WTC11 (cell line): ENCODE results near the gene PPP6R3. TPM values are rescaled to one million over a fixed set of nuclear protein-coding genes. Genes with fewer than 3 reads are reported as not detected.

Source experiments
- ATAC-seq: fragments of 200-7000 bp; cut with Tn5 transposase; 2 replicates; pipeline ENCODE4 v1.10.0; 2021; ENCODE audit warnings: mild to moderate bottlenecking, moderate library complexity
- CTCF ChIA-PET: fragments of 300-600 bp; sonication (Branson Sonifier 250); formaldehyde crosslinking; loops from one replicate; lab custom pipeline; 2021; ENCODE audit warnings: antibody characterized with exemption; lab: Charles Lee
- POLR2A ChIA-PET: fragments of 350-600 bp; sonication (Branson Sonifier 250); formaldehyde crosslinking; loops from one replicate; lab custom pipeline; 2021; ENCODE audit warnings: antibody characterized with exemption; lab: Charles Lee
- DNase-seq: peaks from one replicate; pipeline ENCODE4 v3.0.0; 2021; ENCODE audit warnings: low spot score
- H3K27ac Mint-ChIP-seq: 2 replicates; pipeline ENCODE4 v1.8.0; 2021; ENCODE audit warnings: mixed read lengths
- H3K27me3 Mint-ChIP-seq: 2 replicates; pipeline ENCODE4 v1.8.0; 2021; ENCODE audit warnings: low read depth, mild to moderate bottlenecking, moderate library complexity, mixed read lengths
- H3K36me3 Mint-ChIP-seq: 2 replicates; pipeline ENCODE4 v1.8.0; 2021; ENCODE audit warnings: mixed read lengths
- H3K4me1 Mint-ChIP-seq: 2 replicates; pipeline ENCODE4 v1.8.0; 2022; ENCODE audit warnings: mixed read lengths
- H3K4me3 Mint-ChIP-seq: 2 replicates; pipeline ENCODE4 v1.8.0; 2021; ENCODE audit warnings: mild to moderate bottlenecking, moderate library complexity, mixed read lengths
- H3K9me3 Mint-ChIP-seq: 2 replicates; pipeline ENCODE4 v1.8.0; 2021; ENCODE audit warnings: mixed read lengths
- FOXJ3 ChIP-seq: sonication (generic); formaldehyde crosslinking; IDR thresholded peaks from 2 replicates; pipeline ENCODE4 v1.9.0; 2021; ENCODE audit warnings: missing genetic modification reagents, mild to moderate bottlenecking, borderline replicate concordance
- JAZF1 ChIP-seq: fragments of 250-450 bp; sonication (Bioruptor Pico); IDR thresholded peaks from 2 replicates; pipeline ENCODE4 v1.9.0; 2021; ENCODE audit warnings: moderate library complexity, mild to moderate bottlenecking, inconsistent platforms
- MYBL2 ChIP-seq: sonication (generic); formaldehyde crosslinking; IDR thresholded peaks from 2 replicates; pipeline ENCODE4 v1.8.1; 2023; ENCODE audit warnings: mild to moderate bottlenecking, moderate library complexity, missing genetic modification reagents
- TP53 ChIP-seq: sonication (generic); formaldehyde crosslinking; IDR thresholded peaks from 2 replicates; pipeline ENCODE4 v1.8.1; 2023; ENCODE audit warnings: mild to moderate bottlenecking, missing genetic modification reagents
- ZNF219 ChIP-seq: sonication (generic); formaldehyde crosslinking; IDR thresholded peaks from 2 replicates; pipeline ENCODE4 v1.8.0; 2023; ENCODE audit warnings: missing genetic modification reagents, mild to moderate bottlenecking, borderline replicate concordance
- ZNF317 ChIP-seq: sonication (generic); formaldehyde crosslinking; IDR thresholded peaks from 2 replicates; pipeline ENCODE4 v1.8.1; 2023; ENCODE audit warnings: low read depth, mild to moderate bottlenecking, moderate library complexity, missing genetic modification reagents, borderline replicate concordance
- ZNF416 ChIP-seq: fragments of 250-450 bp; sonication (Bioruptor Pico); IDR thresholded peaks from 2 replicates; pipeline ENCODE4 v1.9.0; 2021; ENCODE audit warnings: mild to moderate bottlenecking, inconsistent platforms
- ZNF423 ChIP-seq: fragments of 250-450 bp; sonication (Bioruptor Pico); IDR thresholded peaks from 2 replicates; pipeline ENCODE4 v2.1.2; 2022; ENCODE audit warnings: mild to moderate bottlenecking, moderate library complexity
- total RNA-seq: library from RNA; stranded (reverse); gene quantifications from 3 replicates; pipeline ENCODE4 v1.2.3, GENCODE V29; 2021
- TF ChIP-seq, protein P1 (sequence below): sonication (generic); formaldehyde crosslinking; IDR thresholded peaks from 2 replicates; pipeline ENCODE4 v1.8.0; 2022; ENCODE audit warnings: mild to moderate bottlenecking, missing genetic modification reagents
- TF ChIP-seq, protein P2 (sequence below): sonication (generic); formaldehyde crosslinking; IDR thresholded peaks from 2 replicates; pipeline ENCODE4 v1.8.0; 2022; ENCODE audit warnings: mild to moderate bottlenecking, missing genetic modification reagents
- TF ChIP-seq, protein P3 (sequence below): fragments of 250-450 bp; sonication (Bioruptor Pico); IDR thresholded peaks from 2 replicates; pipeline ENCODE4 v1.8.0; 2021; ENCODE audit warnings: mild to moderate bottlenecking
- TF ChIP-seq, protein P4 (sequence below): sonication (generic); formaldehyde crosslinking; IDR thresholded peaks from 2 replicates; pipeline ENCODE4 v1.8.0; 2023; ENCODE audit warnings: missing genetic modification reagents
- TF ChIP-seq, protein P5 (sequence below): fragments of 250-450 bp; sonication (Bioruptor Pico); conservative IDR thresholded peaks from 2 replicates; pipeline ENCODE4 v1.9.0; 2021; ENCODE audit warnings: mild to moderate bottlenecking
- TF ChIP-seq, protein P6 (sequence below): sonication (generic); formaldehyde crosslinking; conservative IDR thresholded peaks from 2 replicates; pipeline ENCODE4 v1.8.1; 2022; ENCODE audit warnings: mild to moderate bottlenecking, missing genetic modification reagents
- TF ChIP-seq, protein P7 (sequence below): fragments of 250-450 bp; sonication (Bioruptor Pico); IDR thresholded peaks from 2 replicates; pipeline ENCODE4 v2.1.2; 2022; ENCODE audit warnings: mild to moderate bottlenecking, moderate library complexity
- TF ChIP-seq, protein P8 (sequence below): fragments of 250-450 bp; sonication (Bioruptor Pico); IDR thresholded peaks from 2 replicates; pipeline ENCODE4 v1.9.0; 2021; ENCODE audit warnings: mild to moderate bottlenecking
- TF ChIP-seq, protein P9 (sequence below): sonication (generic); formaldehyde crosslinking; IDR thresholded peaks from 2 replicates; pipeline ENCODE4 v1.8.1; 2023; ENCODE audit warnings: mild to moderate bottlenecking, missing genetic modification reagents, moderate library complexity

The PPP6R3 gene
- total RNA-seq, 1 experiment from 2014 or later, result 138 TPM

DNA sequence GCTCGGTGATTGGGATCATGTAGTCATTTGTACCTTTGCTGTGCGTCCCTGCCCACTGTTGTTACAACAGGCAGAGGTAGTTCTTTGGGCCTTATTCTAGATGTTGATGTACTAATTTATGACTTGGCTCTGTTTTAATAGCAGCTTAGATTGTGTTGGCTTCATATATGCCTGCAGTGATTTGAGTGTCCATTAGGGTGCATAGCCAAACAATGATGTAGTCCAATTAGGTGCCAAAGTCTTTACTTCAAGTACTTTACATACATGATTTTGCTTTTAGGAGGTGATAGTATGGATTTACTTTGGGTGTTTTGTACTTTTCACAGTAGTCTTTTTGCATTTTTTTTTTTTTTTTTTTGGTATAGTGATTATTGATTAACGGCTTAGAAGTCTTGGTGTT lies 46.4 kb downstream of the PPP6R3 start:
- H3K4me1 Mint-ChIP-seq, result peaks cover 59% of the 10 kb centered on the region
- DNase-seq, result no peak
- no peaks in the 10 kb centered on the region for H3K36me3 Mint-ChIP-seq
- H3K4me3 Mint-ChIP-seq, result no peak overlapping the region
- TF ChIP-seq ZNF423 (CRISPR knock-in tag) (no peak), ZNF219 (no peak), TP53 (no peak), ZNF317 (CRISPR knock-in tag) (no peak), JAZF1 (CRISPR knock-in tag) (no peak), ZNF416 (no peak), FOXJ3 (CRISPR knock-in tag) (no peak), MYBL2 (CRISPR knock-in tag) (no peak)
- TF ChIP-seq, protein P1, sequence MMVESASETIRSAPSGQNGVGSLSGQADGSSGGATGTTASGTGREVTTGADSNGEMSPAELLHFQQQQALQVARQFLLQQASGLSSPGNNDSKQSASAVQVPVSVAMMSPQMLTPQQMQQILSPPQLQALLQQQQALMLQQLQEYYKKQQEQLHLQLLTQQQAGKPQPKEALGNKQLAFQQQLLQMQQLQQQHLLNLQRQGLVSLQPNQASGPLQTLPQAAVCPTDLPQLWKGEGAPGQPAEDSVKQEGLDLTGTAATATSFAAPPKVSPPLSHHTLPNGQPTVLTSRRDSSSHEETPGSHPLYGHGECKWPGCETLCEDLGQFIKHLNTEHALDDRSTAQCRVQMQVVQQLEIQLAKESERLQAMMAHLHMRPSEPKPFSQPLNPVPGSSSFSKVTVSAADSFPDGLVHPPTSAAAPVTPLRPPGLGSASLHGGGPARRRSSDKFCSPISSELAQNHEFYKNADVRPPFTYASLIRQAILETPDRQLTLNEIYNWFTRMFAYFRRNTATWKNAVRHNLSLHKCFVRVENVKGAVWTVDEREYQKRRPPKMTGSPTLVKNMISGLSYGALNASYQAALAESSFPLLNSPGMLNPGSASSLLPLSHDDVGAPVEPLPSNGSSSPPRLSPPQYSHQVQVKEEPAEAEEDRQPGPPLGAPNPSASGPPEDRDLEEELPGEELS, result no peak
- TF ChIP-seq, protein P2, sequence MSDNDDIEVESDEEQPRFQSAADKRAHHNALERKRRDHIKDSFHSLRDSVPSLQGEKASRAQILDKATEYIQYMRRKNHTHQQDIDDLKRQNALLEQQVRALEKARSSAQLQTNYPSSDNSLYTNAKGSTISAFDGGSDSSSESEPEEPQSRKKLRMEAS (CRISPR knock-in tag), result no peak
- TF ChIP-seq, protein P3, sequence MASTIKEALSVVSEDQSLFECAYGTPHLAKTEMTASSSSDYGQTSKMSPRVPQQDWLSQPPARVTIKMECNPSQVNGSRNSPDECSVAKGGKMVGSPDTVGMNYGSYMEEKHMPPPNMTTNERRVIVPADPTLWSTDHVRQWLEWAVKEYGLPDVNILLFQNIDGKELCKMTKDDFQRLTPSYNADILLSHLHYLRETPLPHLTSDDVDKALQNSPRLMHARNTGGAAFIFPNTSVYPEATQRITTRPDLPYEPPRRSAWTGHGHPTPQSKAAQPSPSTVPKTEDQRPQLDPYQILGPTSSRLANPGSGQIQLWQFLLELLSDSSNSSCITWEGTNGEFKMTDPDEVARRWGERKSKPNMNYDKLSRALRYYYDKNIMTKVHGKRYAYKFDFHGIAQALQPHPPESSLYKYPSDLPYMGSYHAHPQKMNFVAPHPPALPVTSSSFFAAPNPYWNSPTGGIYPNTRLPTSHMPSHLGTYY (CRISPR knock-in tag), result no peak
- TF ChIP-seq, protein P4, sequence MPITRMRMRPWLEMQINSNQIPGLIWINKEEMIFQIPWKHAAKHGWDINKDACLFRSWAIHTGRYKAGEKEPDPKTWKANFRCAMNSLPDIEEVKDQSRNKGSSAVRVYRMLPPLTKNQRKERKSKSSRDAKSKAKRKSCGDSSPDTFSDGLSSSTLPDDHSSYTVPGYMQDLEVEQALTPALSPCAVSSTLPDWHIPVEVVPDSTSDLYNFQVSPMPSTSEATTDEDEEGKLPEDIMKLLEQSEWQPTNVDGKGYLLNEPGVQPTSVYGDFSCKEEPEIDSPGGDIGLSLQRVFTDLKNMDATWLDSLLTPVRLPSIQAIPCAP (CRISPR knock-in tag), result no peak
- TF ChIP-seq, protein P5, sequence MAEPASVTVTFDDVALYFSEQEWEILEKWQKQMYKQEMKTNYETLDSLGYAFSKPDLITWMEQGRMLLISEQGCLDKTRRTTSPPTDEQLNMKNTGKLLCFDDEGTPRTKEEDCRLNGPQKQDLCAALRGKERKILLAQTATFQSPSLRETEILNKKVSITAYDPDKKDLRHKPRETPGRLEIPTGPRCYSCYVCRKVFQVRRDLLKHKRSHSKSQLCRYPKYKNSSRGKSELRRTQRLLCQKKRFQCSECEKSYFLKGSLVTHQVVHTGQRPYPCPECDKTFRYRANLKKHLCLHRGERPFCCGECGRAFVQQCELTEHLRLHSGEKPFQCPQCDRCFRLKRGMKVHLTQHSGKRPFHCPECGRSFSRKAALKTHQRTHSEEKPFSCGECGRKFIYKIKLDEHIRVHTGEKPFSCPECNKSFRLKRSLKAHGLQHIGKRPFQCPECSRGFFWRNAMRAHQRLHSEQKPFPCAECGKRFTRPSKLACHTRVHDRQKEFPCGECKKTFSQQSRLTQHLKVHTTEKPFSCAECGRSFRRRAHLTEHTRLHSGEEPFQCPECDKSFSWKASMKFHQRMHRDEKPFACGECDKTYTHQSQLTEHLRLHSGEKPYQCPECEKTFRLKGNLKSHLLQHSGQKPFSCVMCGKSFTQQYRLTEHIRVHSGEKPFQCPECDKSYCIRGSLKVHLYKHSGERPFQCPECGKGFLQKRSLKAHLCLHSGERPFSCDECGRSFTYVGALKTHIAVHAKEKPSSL (CRISPR knock-in tag), result no peak
- TF ChIP-seq, protein P6, sequence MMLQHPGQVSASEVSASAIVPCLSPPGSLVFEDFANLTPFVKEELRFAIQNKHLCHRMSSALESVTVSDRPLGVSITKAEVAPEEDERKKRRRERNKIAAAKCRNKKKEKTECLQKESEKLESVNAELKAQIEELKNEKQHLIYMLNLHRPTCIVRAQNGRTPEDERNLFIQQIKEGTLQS (CRISPR knock-in tag), result no peak
- TF ChIP-seq, protein P7, sequence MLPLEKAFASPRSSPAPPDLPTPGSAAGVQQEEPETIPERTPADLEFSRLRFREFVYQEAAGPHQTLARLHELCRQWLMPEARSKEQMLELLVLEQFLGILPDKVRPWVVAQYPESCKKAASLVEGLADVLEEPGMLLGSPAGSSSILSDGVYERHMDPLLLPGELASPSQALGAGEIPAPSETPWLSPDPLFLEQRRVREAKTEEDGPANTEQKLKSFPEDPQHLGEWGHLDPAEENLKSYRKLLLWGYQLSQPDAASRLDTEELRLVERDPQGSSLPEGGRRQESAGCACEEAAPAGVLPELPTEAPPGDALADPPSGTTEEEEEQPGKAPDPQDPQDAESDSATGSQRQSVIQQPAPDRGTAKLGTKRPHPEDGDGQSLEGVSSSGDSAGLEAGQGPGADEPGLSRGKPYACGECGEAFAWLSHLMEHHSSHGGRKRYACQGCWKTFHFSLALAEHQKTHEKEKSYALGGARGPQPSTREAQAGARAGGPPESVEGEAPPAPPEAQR (CRISPR knock-in tag), result no peak
- TF ChIP-seq, protein P8, sequence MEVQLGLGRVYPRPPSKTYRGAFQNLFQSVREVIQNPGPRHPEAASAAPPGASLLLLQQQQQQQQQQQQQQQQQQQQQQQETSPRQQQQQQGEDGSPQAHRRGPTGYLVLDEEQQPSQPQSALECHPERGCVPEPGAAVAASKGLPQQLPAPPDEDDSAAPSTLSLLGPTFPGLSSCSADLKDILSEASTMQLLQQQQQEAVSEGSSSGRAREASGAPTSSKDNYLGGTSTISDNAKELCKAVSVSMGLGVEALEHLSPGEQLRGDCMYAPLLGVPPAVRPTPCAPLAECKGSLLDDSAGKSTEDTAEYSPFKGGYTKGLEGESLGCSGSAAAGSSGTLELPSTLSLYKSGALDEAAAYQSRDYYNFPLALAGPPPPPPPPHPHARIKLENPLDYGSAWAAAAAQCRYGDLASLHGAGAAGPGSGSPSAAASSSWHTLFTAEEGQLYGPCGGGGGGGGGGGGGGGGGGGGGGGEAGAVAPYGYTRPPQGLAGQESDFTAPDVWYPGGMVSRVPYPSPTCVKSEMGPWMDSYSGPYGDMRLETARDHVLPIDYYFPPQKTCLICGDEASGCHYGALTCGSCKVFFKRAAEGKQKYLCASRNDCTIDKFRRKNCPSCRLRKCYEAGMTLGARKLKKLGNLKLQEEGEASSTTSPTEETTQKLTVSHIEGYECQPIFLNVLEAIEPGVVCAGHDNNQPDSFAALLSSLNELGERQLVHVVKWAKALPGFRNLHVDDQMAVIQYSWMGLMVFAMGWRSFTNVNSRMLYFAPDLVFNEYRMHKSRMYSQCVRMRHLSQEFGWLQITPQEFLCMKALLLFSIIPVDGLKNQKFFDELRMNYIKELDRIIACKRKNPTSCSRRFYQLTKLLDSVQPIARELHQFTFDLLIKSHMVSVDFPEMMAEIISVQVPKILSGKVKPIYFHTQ (CRISPR knock-in tag), result no peak
- TF ChIP-seq, protein P9, sequence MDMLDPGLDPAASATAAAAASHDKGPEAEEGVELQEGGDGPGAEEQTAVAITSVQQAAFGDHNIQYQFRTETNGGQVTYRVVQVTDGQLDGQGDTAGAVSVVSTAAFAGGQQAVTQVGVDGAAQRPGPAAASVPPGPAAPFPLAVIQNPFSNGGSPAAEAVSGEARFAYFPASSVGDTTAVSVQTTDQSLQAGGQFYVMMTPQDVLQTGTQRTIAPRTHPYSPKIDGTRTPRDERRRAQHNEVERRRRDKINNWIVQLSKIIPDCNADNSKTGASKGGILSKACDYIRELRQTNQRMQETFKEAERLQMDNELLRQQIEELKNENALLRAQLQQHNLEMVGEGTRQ, result no peak
- no peak overlapping the region for H3K27ac Mint-ChIP-seq
- no peaks in the 10 kb centered on the region for H3K9me3 Mint-ChIP-seq
- ChIA-PET CTCF (interaction anchor here (0.9 to 1.2 kb wide), 3 partner anchors 13 to 77 kb away, joined by 3 read pairs; no protein-coding TSS in a partner anchor), POLR2A (interaction anchor here (0.6 kb wide), 1 partner anchor 54 kb away, joined by 6 read pairs; no protein-coding TSS in a partner anchor)
- H3K27me3 Mint-ChIP-seq, result no peaks in the 10 kb centered on the region
- ATAC-seq, result no peak
